ENCODE data around the gene SNX10.
A peak's percentile ranks its signal among the peaks of the same experiment; 100 is the strongest.

The SNX10 gene

GRCh38 chr7:26311798-26312197 is 20.1 kb downstream of the SNX10 start:
- H3K4me3 Mint-ChIP-seq = no peak overlapping the region
- ATAC-seq = no peak
- no peaks in the 10 kb centered on the region for H3K27me3 Mint-ChIP-seq
- H3K4me1 Mint-ChIP-seq = peaks cover 45% of the 10 kb centered on the region
- H3K27ac Mint-ChIP-seq = peak overlapping the region; percentile 17
- no peaks in the 10 kb centered on the region for H3K9me3 Mint-ChIP-seq
- peaks cover 6% of the 10 kb centered on the region for H3K36me3 Mint-ChIP-seq

- Mint-ChIP-seq H3K4me1 (peaks cover 49% of the 10 kb centered on the region), H3K36me3 (peaks cover 10% of the 10 kb centered on the region), H3K4me3 (no peak overlapping the region), H3K9me3 (no peaks in the 10 kb centered on the region), H3K27me3 (no peaks in the 10 kb centered on the region), H3K27ac (no peak overlapping the region)
- no peak for ATAC-seq
Observed at GRCh38 chr7:26317211-26317610, 25.5 kb downstream of the SNX10 start.

GRCh38 chr7:26318921-26319320 is 27.3 kb downstream of the SNX10 start:
- Mint-ChIP-seq H3K4me1 (peaks cover 48% of the 10 kb centered on the region), H3K4me3 (no peak overlapping the region), H3K27me3 (no peaks in the 10 kb centered on the region), H3K9me3 (no peaks in the 10 kb centered on the region), H3K36me3 (peaks cover 18% of the 10 kb centered on the region), H3K27ac (peak overlapping the region; percentile 83)
- ATAC-seq = no peak

DNA sequence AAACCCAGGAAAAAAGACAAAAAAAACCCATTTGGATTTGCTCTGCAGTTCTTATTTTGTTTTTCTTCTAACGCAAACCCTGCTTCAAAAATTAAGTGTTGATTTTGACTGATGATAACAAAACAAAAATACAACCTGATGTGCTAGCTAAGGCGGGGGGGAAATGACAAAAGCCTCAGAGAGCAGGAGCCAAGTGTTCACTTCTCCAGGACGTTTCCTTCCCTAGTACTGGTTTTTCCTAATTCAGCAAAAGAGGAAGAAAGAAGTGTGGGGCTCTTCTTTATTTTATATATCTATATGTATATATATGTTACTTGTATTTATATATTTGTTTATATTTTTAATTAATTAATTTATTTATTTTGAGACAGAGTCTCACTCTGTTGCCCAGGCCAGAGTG is 28.0 kb downstream of the SNX10 start:
- Mint-ChIP-seq H3K36me3 (peaks cover 24% of the 10 kb centered on the region), H3K4me3 (no peak overlapping the region), H3K4me1 (peaks cover 41% of the 10 kb centered on the region)

GRCh38 chr7:26320878-26321277 is 29.2 kb downstream of the SNX10 start:
- ATAC-seq = no peak
- Mint-ChIP-seq H3K9me3 (no peaks in the 10 kb centered on the region), H3K4me1 (peaks cover 35% of the 10 kb centered on the region)

More for the DNA sequence above, 28.0 kb downstream of the SNX10 start:
- H3K9me3 Mint-ChIP-seq = no peaks in the 10 kb centered on the region
- H3K27me3 Mint-ChIP-seq = no peaks in the 10 kb centered on the region
- ATAC-seq = no peak
- H3K27ac Mint-ChIP-seq = peak overlapping the region; percentile 83

GRCh38 chr7:26321435-26321834 is 29.8 kb downstream of the SNX10 start:
- no peaks in the 10 kb centered on the region for H3K27me3 Mint-ChIP-seq
- H3K9me3 Mint-ChIP-seq = no peaks in the 10 kb centered on the region
- peak overlapping the region; percentile 63 for H3K27ac Mint-ChIP-seq
- peaks cover 24% of the 10 kb centered on the region for H3K36me3 Mint-ChIP-seq
- peaks cover 35% of the 10 kb centered on the region for H3K4me1 Mint-ChIP-seq
- ATAC-seq = no peak
- H3K4me3 Mint-ChIP-seq = no peak overlapping the region

More at GRCh38 chr7:26320878-26321277, 29.2 kb downstream of the SNX10 start:
- Mint-ChIP-seq H3K36me3 (peaks cover 24% of the 10 kb centered on the region), H3K27me3 (no peaks in the 10 kb centered on the region), H3K4me3 (no peak overlapping the region), H3K27ac (no peak overlapping the region)

DNA sequence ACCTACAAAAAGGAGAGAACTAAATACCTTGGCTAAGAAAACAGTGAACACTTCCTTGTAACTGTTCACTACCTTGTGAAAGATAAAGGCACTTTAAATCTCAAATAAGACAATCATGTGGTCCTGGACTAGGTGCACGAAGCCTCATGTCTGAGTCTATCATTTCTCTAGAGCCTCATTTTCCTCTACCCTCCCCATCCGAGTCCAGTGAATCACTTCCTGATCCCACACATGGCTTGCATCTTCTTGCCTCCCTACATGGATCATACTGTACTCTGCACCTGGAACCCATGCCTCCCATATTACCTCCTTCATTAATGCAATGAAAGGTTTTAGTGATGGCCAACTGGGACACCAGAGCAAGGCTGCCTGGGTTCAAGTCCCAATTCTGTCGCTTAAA is 34.5 kb downstream of the SNX10 start:
- H3K9me3 Mint-ChIP-seq = no peaks in the 10 kb centered on the region
- no peak for ATAC-seq
- peaks cover 50% of the 10 kb centered on the region for H3K4me1 Mint-ChIP-seq
- H3K27me3 Mint-ChIP-seq = no peaks in the 10 kb centered on the region
- H3K4me3 Mint-ChIP-seq = no peak overlapping the region
- peaks cover 23% of the 10 kb centered on the region for H3K36me3 Mint-ChIP-seq
- H3K27ac Mint-ChIP-seq = no peak overlapping the region

DNA sequence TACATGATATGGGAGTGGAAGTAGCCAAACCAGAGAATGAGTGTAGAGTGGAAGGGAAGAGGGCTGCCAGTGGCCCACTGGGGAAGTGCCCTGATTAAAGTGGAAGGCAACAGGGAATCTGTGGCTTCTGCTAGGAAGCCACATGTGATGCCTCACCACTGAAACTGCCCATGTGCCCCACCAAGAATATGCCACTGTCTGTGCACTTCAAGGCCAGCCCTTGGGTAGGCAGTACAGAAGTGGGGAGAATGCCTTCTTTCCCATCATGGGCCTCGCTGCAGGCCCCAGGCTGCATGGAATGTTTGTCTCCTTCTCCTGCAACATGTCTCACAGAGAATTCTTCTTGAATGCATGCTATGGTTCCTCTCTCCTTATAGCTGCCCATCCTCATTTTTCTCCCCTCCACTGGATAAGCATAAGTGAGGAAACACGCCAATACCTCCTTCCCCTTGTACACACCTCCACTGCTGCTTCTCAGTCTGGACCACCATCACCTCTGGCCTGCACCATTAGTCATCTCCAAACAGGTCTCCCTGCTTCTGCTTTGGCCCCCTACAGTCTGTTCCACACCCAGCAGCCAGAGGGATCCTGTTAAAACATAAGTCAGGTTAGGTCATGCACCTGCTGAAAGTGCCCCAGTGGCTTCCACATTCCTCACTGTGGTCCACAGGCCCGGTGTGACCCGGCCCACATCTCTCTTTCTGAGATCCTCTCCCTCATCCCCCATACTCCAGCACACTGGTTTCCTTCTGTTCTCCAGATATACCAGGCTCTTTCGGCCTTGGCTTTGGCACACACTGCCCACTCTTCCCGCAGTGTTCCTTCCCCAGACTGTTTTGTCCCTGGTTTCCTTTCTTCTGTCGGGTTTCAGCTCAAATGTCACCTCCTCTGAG is 37.1 kb downstream of the SNX10 start:
- peak; percentile 65 for ATAC-seq
- H3K4me3 Mint-ChIP-seq = peak overlapping the region; percentile 59
- no peaks in the 10 kb centered on the region for H3K9me3 Mint-ChIP-seq
- peaks cover 8% of the 10 kb centered on the region for H3K36me3 Mint-ChIP-seq
- peaks cover 42% of the 10 kb centered on the region for H3K4me1 Mint-ChIP-seq
- peak overlapping the region; percentile 86 for H3K27ac Mint-ChIP-seq
- H3K27me3 Mint-ChIP-seq = no peaks in the 10 kb centered on the region

DNA sequence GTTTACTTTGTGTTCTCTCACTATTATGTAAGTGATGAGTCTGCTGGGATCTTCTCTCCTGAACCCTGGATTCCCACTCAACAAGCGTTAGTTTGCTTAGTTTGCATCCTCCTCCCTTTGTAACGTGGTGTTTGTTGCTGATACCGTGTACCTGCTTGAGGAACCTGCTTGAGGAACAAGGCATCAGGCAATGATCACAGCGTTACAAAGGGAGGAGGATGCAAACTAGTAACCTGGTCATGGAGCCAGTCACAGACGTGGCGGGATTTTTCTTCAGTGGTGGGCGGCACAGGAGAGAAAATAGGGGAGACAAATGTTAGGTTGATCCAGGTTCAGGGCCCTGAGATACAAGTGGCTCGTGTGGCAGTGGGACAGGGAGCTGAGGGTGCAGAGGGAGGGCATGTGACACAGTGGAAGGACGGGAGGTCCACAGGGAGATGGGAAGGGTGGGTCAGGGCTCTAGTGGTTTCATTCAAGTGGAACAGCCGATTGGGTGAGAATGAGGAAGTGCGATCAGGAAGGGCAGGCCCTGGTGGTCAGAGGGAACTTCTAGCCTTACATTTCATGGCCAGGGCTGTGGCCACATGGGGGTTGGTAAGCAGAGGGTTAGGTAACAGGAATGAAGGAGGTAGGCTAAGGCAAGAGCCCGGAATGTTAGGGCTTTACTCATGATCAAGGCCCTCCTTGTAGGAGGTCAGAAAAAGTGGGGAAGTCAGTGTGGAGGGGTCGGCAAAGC is 38.0 kb downstream of the SNX10 start:
- Mint-ChIP-seq H3K36me3 (no peaks in the 10 kb centered on the region), H3K4me3 (peak overlapping the region; percentile 59), H3K4me1 (peaks cover 51% of the 10 kb centered on the region), H3K9me3 (no peaks in the 10 kb centered on the region), H3K27me3 (no peaks in the 10 kb centered on the region), H3K27ac (peak overlapping the region; percentile 86)
- ATAC-seq = peak; percentile 82

- Mint-ChIP-seq H3K27me3 (no peaks in the 10 kb centered on the region), H3K4me3 (no peak overlapping the region), H3K36me3 (no peaks in the 10 kb centered on the region), H3K27ac (peak overlapping the region; percentile 86), H3K4me1 (peaks cover 65% of the 10 kb centered on the region), H3K9me3 (no peaks in the 10 kb centered on the region)
- ATAC-seq = no peak
Observed at GRCh38 chr7:26331113-26331512, 39.5 kb downstream of the SNX10 start.

DNA sequence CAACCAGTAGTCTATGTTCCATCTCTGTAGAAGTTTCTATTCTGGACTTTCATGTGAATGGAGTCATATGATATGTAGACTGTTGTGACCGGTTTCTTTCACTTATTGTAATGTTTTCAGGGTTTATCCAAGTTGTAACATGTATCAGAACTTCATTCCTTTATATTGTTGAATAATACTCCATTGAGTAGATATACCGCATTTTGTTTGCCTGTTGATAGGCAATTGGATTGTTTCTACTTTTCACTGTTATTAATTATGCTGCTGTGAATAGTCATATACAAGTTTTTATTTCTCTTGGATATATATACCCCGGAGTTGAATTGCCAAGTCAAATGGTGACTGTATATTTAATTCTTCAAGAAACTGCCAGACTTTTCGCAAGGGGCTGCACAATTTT is 40.1 kb downstream of the SNX10 start:
- Mint-ChIP-seq H3K27ac (peak overlapping the region; percentile 86), H3K36me3 (no peaks in the 10 kb centered on the region)
- no peak for ATAC-seq

GRCh38 chr7:26332698-26333097 is 41.0 kb downstream of the SNX10 start:
- Mint-ChIP-seq H3K4me1 (peaks cover 74% of the 10 kb centered on the region), H3K9me3 (no peaks in the 10 kb centered on the region), H3K27me3 (no peaks in the 10 kb centered on the region), H3K36me3 (no peaks in the 10 kb centered on the region), H3K27ac (peak overlapping the region; percentile 99), H3K4me3 (no peak overlapping the region)
- ATAC-seq = no peak

More for the DNA sequence above, 40.1 kb downstream of the SNX10 start:
- Mint-ChIP-seq H3K9me3 (no peaks in the 10 kb centered on the region), H3K27me3 (no peaks in the 10 kb centered on the region), H3K4me1 (peaks cover 65% of the 10 kb centered on the region), H3K4me3 (no peak overlapping the region)

DNA sequence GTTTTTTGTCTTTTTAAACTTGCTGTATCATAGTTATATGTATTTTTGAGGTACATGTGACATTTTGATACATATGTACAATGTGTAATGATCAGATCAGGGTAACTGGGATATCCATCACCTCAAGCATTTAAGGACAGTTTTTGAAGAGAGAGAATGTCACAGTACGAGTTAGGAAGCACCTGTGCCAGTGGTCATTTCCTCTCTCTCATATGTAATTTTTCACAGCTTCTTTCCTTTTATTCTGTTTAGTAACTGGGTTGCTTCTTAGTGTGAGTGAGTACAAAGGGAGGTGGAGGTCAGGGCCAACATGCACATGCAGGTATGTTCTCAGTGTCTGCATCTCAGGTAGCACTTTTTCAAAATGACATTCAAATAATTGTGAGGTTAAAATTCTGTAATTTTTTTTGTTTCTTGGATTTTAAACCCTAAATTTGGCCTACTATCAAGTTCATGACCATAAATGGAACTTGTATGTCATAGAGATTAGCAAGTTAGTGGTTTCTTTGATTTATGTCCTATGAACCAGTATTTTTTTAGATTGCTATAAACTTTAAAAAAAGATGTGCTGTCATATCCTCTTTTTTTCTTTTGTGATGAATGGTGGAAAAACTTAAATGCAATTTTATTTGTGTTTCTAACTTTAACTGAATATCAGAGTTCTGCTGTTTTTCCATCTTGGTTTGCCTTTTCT is 42.7 kb downstream of the SNX10 start:
- no peaks in the 10 kb centered on the region for H3K36me3 Mint-ChIP-seq
- H3K4me3 Mint-ChIP-seq = peak overlapping the region; percentile 92
- peak overlapping the region; percentile 99 for H3K27ac Mint-ChIP-seq
- H3K27me3 Mint-ChIP-seq = no peaks in the 10 kb centered on the region
- no peaks in the 10 kb centered on the region for H3K9me3 Mint-ChIP-seq
- peaks cover 69% of the 10 kb centered on the region for H3K4me1 Mint-ChIP-seq
- ATAC-seq = no peak

- Mint-ChIP-seq H3K27ac (peak overlapping the region; percentile 99), H3K4me1 (peaks cover 52% of the 10 kb centered on the region), H3K36me3 (no peaks in the 10 kb centered on the region), H3K27me3 (no peaks in the 10 kb centered on the region), H3K4me3 (peak overlapping the region; percentile 65), H3K9me3 (no peaks in the 10 kb centered on the region)
- ATAC-seq = peak; percentile 61
Observed at GRCh38 chr7:26337232-26337865, 45.7 kb downstream of the SNX10 start.

Measured in stimulated activated memory B cell treated with anti-CD40 and anti-IgM and Interleukin-4, amounts not matched to agents 10 μg/mL and 1 μg/mL and 100 μg/mL, for 72 hours (primary cell).